Transverse colon (tissue), 4 donors: Measurements from ENCODE around the gene ZNF865.

ENCODE experiments used
- POLR2AphosphoS5 ChIP-seq, 3 donors: sonication (generic); formaldehyde crosslinking; IDR thresholded peaks; one replicate each; pipeline ENCODE4 v1.6.1; 2016; ENCODE audit warnings: antibody characterized with exemption in 3 of 3
- TF ChIP-seq, protein P1 (sequence below), 5 experiments: fragments of 200-600 bp in 3 of 5; fragments of 450-650 bp in 2 of 5; sonication (generic) in 3 of 5; IDR thresholded peaks; 1 replicate in 2 of 5; 2 replicates in 3 of 5; pipeline ENCODE4 v1.5.1; 2016 to 2017; ENCODE audit warnings: antibody characterized with exemption in 5 of 5, inconsistent platforms in 3 of 5, mild to moderate bottlenecking in 2 of 5, moderate library complexity in 1 of 5

DNA sequence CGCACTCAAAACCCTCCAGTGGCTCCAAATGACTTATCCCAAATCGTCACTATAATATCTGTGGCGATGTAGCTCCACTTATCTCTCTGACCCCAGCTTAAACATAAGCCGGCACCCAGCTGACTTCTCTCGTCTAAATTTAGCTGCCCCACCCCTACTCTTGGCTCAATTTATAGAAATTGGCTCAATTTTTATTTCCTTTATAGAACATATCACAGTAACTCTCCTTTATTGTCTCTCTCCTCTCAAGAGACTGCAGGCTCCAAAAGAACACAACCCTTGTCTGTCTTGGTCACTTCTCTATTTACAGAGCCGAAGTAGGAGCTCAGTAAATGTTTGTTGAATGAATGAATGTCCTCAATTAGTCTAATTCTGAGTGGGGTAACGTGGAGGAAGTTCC lies 18.1 kb downstream of the ZNF865 start:
- TF ChIP-seq, protein P1, sequence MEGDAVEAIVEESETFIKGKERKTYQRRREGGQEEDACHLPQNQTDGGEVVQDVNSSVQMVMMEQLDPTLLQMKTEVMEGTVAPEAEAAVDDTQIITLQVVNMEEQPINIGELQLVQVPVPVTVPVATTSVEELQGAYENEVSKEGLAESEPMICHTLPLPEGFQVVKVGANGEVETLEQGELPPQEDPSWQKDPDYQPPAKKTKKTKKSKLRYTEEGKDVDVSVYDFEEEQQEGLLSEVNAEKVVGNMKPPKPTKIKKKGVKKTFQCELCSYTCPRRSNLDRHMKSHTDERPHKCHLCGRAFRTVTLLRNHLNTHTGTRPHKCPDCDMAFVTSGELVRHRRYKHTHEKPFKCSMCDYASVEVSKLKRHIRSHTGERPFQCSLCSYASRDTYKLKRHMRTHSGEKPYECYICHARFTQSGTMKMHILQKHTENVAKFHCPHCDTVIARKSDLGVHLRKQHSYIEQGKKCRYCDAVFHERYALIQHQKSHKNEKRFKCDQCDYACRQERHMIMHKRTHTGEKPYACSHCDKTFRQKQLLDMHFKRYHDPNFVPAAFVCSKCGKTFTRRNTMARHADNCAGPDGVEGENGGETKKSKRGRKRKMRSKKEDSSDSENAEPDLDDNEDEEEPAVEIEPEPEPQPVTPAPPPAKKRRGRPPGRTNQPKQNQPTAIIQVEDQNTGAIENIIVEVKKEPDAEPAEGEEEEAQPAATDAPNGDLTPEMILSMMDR (IDR thresholded peaks at IDR 0.05), result no peak
- no peak for TF ChIP-seq POLR2AphosphoS5 (IDR thresholded peaks at IDR 0.05)
